Esophagus squamous epithelium (tissue), 5 donors: ENCODE measurements around the gene DENND1A. TPM values are rescaled to one million over a fixed set of nuclear protein-coding genes. Genes with fewer than 3 reads are reported as not detected.

Experiments
- DNase-seq: peaks from one replicate; lab custom pipeline; 2025; lab: John Stamatoyannopoulos, UW
- H3K27ac ChIP-seq, 4 donors: fragments of 200-600 bp; sonication (generic); one replicate each; pipeline ENCODE4 v1.5.1; 2016 to 2019; ENCODE audit warnings: mild to moderate bottlenecking in 1 of 4
- H3K27me3 ChIP-seq, 4 donors: fragments of 200-600 bp; sonication (generic); 1 replicate in 3 of 4; 2 replicates in 1 of 4; pipeline versions ENCODE4 v1.5.1 to v1.6.0; 2017 to 2021; ENCODE audit warnings: antibody characterized with exemption in 1 of 4
- H3K36me3 ChIP-seq, 3 donors: fragments of 200-600 bp; sonication (generic); one replicate each; pipeline ENCODE4 v1.5.1; 2016 to 2019
- H3K4me1 ChIP-seq, 3 donors: fragments of 200-600 bp; sonication (generic); one replicate each; pipeline ENCODE4 v1.5.1; 2017 to 2019
- H3K4me3 ChIP-seq, 4 donors: fragments of 200-600 bp; sonication (generic); 1 replicate in 3 of 4; 2 replicates in 1 of 4; pipeline ENCODE4 v1.5.1; 2016 to 2019; ENCODE audit warnings: mild to moderate bottlenecking in 2 of 4, moderate library complexity in 1 of 4
- H3K9me3 ChIP-seq, 3 donors: fragments of 200-600 bp; sonication (generic); one replicate each; pipeline ENCODE4 v1.5.1; 2016 to 2019
- POLR2A ChIP-seq, 4 donors: fragments of 450-650 bp; IDR thresholded peaks; one replicate each; pipeline ENCODE4 v1.6.1; 2017; ENCODE audit warnings: antibody characterized with exemption in 4 of 4, mild to moderate bottlenecking in 4 of 4, moderate library complexity in 3 of 4
- WGBS, 2 donors: methylation state at CpG; one replicate each; pipeline ENCODE4 v1.1.5; 2018; 5-methylcytosine and 5-hydroxymethylcytosine counted together
- intact Hi-C: fragments of 100-400 bp; cut with DNase I; formaldehyde crosslinking; loops from one replicate; pipeline ENCODE4 v1.15.0; 2022
- total RNA-seq, 4 donors: library from RNA; depleted of rRNA; stranded (reverse); fragments of >200 nt; gene quantifications; one replicate each; pipeline ENCODE4 v1.1.0, GENCODE V29; 2016
- TF ChIP-seq, protein P1 (sequence below), 6 experiments: fragments of 450-650 bp in 4 of 6; fragments of 200-600 bp in 2 of 6; sonication (generic) in 2 of 6; IDR thresholded peaks; one replicate each; pipeline ENCODE4 v1.5.1; 2016 to 2019; ENCODE audit warnings: antibody characterized with exemption in 6 of 6, mild to moderate bottlenecking in 4 of 6, moderate library complexity in 4 of 6
- donor health status: DM: yes; HTN: yes; CAD: no.

Gene DENND1A
- total RNA-seq, 4 donors from 2014 or later: 5.3 to 16.0 (median 12.9) TPM

DNA sequence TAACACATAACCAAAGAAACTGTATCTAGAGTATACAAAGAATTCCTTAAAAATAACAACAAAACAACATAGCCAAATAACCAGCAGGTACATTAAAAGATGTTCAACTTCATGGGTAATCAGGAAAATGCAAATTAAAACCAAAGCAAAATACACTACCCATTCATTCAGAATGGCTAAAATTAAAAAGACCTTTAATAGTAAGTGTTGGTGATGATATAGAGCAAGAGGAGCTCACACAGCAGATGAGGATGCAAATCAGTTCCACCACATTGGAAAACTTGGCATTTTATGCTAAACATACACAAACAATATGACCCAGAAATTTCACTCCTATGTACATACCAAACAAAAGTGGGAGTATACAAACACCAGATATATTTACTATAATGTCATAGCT is 97.8 kb downstream of the DENND1A start:
- intact Hi-C loops: no loop called here
- DNase-seq: no peak

DNA sequence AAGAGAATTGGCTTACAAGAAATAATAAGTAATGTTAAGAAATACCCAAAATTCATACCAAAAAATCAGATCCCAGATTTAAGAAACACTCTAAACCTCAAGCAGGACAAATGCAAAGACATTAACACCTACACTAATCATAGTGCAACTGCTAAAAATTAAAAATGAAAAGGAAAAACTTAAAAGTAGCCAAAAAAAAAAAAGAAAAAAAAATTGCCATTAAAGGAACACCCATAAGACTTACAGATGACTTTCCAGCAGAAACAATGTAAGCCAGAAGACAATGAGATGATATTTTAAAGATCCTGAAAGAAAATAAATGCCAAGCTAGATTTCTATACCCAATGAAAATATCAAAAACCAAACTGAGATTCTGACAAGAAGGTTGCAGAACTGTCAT is 101.5 kb downstream of the DENND1A start:
- H3K36me3 ChIP-seq: peaks cover 0 to 11% (median 0%) of the 10 kb centered on the region in 3 donors
- no peaks in the 10 kb centered on the region for H3K4me1 ChIP-seq
- H3K27ac ChIP-seq: no peak overlapping the region
- H3K27me3 ChIP-seq: no peaks in the 10 kb centered on the region
- no peak overlapping the region for H3K4me3 ChIP-seq
- intact Hi-C loops: no loop called here
- H3K9me3 ChIP-seq: peaks cover 0 to 24% (median 17%) of the 10 kb centered on the region in 3 donors
- no peak for TF ChIP-seq POLR2A (IDR thresholded peaks at IDR 0.05)
- TF ChIP-seq, protein P1, sequence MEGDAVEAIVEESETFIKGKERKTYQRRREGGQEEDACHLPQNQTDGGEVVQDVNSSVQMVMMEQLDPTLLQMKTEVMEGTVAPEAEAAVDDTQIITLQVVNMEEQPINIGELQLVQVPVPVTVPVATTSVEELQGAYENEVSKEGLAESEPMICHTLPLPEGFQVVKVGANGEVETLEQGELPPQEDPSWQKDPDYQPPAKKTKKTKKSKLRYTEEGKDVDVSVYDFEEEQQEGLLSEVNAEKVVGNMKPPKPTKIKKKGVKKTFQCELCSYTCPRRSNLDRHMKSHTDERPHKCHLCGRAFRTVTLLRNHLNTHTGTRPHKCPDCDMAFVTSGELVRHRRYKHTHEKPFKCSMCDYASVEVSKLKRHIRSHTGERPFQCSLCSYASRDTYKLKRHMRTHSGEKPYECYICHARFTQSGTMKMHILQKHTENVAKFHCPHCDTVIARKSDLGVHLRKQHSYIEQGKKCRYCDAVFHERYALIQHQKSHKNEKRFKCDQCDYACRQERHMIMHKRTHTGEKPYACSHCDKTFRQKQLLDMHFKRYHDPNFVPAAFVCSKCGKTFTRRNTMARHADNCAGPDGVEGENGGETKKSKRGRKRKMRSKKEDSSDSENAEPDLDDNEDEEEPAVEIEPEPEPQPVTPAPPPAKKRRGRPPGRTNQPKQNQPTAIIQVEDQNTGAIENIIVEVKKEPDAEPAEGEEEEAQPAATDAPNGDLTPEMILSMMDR (IDR thresholded peaks at IDR 0.05): no peak
- no peak for DNase-seq

More for the DNA sequence above, 97.8 kb downstream of the DENND1A start:
- peaks cover 0 to 5% (median 0%) of the 10 kb centered on the region in 3 donors for H3K36me3 ChIP-seq
- peaks cover 0 to 18% (median 17%) of the 10 kb centered on the region in 3 donors for H3K9me3 ChIP-seq
- TF ChIP-seq, protein P1 (IDR thresholded peaks at IDR 0.05): no peak
- TF ChIP-seq POLR2A (IDR thresholded peaks at IDR 0.05): no peak
- H3K27me3 ChIP-seq: no peaks in the 10 kb centered on the region
- H3K4me3 ChIP-seq: no peak overlapping the region
- no peak overlapping the region for H3K27ac ChIP-seq
- H3K4me1 ChIP-seq: peaks cover 0 to 15% (median 0%) of the 10 kb centered on the region in 3 donors

DNA sequence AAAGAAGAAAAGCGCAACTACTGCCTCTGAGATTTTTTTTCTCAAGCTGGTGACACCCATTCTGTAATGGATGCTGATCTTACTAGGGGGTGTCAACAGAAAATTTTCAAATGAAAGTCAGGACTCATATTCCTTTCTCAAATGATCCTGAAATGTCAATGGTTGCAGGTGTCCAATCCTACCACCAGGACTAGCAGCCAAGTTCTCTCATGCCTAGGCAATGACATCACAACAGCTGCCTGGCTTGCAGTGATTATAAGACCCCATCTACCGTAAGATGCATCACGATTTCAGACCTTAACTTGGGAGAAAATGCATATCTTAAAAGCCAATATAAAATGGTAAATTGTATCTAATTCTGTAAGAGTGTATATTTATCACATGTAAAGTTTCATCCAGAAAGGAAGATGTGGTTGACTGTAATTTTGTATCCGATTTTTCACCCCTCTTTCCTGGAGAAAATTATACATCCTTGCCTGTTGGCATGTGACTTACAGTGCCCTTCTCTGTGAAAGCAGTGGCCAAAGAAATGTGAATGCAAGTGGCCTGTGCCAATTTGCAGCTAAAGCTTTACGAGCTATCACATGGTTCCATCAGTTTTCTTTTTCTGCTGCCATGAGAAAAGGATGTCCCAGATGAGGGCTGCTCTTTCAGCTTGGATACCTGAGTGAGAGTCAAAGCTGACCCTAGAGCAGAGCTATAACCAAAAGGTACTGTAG is 104.4 kb downstream of the DENND1A start:
- intact Hi-C loops: no loop called here
- Histone ChIP-seq H3K27ac (no peak overlapping the region), H3K9me3 (peaks cover 0 to 24% (median 17%) of the 10 kb centered on the region in 3 donors), H3K4me3 (no peak overlapping the region), H3K27me3 (no peaks in the 10 kb centered on the region), H3K4me1 (no peaks in the 10 kb centered on the region), H3K36me3 (peaks cover 0 to 11% (median 0%) of the 10 kb centered on the region in 3 donors)
- TF ChIP-seq, protein P1 (IDR thresholded peaks at IDR 0.05): no peak
- no peak for TF ChIP-seq POLR2A (IDR thresholded peaks at IDR 0.05)
- DNase-seq: no peak
- 88 to 93% methylated on average over 5 of the region's 5 CpGs for WGBS, 2 donors

DNA sequence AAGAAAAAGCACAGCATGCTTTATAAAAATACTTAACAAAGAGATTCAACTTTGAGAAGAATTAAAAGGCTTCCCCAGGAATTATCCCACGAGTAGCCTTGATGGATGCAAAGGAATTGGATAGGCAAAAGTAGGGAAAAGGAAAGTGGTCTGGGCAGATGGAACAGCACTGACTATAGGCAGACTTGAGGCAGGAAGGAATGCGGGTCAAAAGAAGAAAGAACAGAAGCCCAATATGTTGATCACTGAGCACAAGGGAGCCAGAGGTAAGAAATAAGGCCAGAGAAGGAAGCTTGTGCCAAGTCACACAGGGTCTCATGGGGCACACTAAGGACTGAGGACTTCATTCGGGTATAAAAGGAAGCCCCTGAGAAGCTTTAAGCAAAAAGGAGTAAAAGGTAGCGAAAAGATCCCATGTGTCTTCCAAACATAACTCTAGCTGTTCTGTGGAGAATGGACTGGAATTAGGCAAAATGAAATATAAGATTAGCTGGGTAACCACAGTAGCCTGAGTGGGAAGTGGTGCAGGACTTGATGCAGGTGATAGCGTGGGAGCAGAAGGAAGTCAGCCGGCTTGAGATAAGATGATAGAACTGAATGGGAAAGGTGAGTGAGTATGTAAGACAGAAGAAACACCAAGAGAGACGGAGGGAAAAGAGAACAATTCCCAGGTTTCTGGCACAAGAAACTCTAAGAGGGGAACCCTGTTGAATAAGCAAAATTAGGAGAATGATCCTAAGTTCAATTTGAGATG is 106.6 kb downstream of the DENND1A start:
- H3K27ac ChIP-seq: no peak overlapping the region
- H3K4me3 ChIP-seq: no peak overlapping the region
- peaks cover 0 to 17% (median 9%) of the 10 kb centered on the region in 3 donors for H3K9me3 ChIP-seq
- H3K4me1 ChIP-seq: no peaks in the 10 kb centered on the region
- intact Hi-C loops: no loop called here
- WGBS, 2 donors: 82 to 83% methylated on average over 7 of the region's 7 CpGs
- no peaks in the 10 kb centered on the region for H3K27me3 ChIP-seq
- H3K36me3 ChIP-seq: peaks cover 0 to 6% (median 0%) of the 10 kb centered on the region in 3 donors
- no peak for DNase-seq
- TF ChIP-seq, protein P1 (IDR thresholded peaks at IDR 0.05): no peak
- TF ChIP-seq POLR2A (IDR thresholded peaks at IDR 0.05): no peak

DNA sequence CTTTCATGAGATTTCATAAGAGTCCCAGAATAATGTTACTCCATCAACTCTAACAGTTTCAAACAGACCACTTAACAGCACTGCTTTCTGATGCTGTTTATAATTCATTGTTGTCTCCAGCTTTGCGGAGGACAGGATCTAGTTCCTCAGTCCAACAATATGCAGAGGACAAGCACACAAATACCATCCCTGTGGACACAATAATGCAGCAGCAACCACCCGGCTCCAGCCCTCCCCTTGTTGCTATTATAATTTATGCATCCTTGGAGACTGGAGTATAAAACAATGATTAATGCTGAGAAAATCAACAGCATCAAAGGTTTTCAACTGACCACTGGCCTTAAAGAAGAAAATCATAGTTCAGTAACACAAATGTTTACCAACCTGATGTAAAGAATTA is 108.3 kb downstream of the DENND1A start:
- no peak for DNase-seq
- Histone ChIP-seq H3K27me3 (no peaks in the 10 kb centered on the region), H3K4me3 (no peak overlapping the region), H3K9me3 (peaks cover 0 to 5% (median 0%) of the 10 kb centered on the region in 3 donors), H3K4me1 (no peaks in the 10 kb centered on the region), H3K36me3 (peaks cover 0 to 5% (median 0%) of the 10 kb centered on the region in 3 donors), H3K27ac (no peak overlapping the region)
- intact Hi-C loops: no loop called here
- TF ChIP-seq POLR2A (IDR thresholded peaks at IDR 0.05): no peak
- TF ChIP-seq, protein P1 (IDR thresholded peaks at IDR 0.05): no peak
- 64 to 66% methylated on average over 2 of the region's 2 CpGs for WGBS, 2 donors
